GM12878 (cell line): ENCODE measurements around the gene PROX2. TPM values are rescaled to one million over a fixed set of nuclear protein-coding genes. Genes with fewer than 3 reads are reported as not detected.

Experiments
- ATAC-seq: fragments of 200-7000 bp; cut with Tn5 transposase; 3 replicates; pipeline ENCODE4 v1.9.1; 2020; ENCODE audit warnings: mild to moderate bottlenecking, moderate library complexity
- BruUV-seq: library from RNA; stranded (reverse); fragments of 400-500 nt; replicated peaks from 2 replicates; lab custom pipeline; 2021; lab: Mats Ljungman, UMichigan
- CTCF ChIA-PET: fragments of 300-600 bp; sonication (Branson Sonifier 250); formaldehyde crosslinking; extraction: SDS; loops from one replicate; lab custom pipeline; 2021; ENCODE audit warnings: inconsistent platforms; lab: Yijun Ruan, JAX
- POLR2A ChIA-PET: fragments of 350-600 bp; formaldehyde crosslinking; extraction: SDS; loops from one replicate; lab custom pipeline; 2021; ENCODE audit warnings: inconsistent platforms; lab: Charles Lee
- RAD21 ChIA-PET: fragments of 300-600 bp; sonication (Branson Sonifier 250); formaldehyde crosslinking; loops from one replicate; lab custom pipeline; 2023; ENCODE audit warnings: antibody characterized with exemption; ENCODE audit not compliant: unreplicated experiment; lab: Charles Lee
- SMC1A ChIA-PET: fragments of 300-600 bp; sonication (Branson Sonifier 250); formaldehyde crosslinking; loops from one replicate; lab custom pipeline; 2023; ENCODE audit not compliant: unreplicated experiment, uncharacterized antibody; lab: Charles Lee
- DNase-seq: peaks from one replicate; pipeline ENCODE4 v3.0.0-alpha.2; 2011; ENCODE audit warnings: low read depth, low spot score
- FAIRE-seq: peaks from 3 replicates; lab custom pipeline; 2011; peaks lifted over from hg19 to GRCh38; lab: Jason Lieb, UNC
- H2AFZ ChIP-seq: 2 replicates; pipeline ENCODE4 v1.6.0; 2011; ENCODE audit warnings: low read depth, low read length, control low read depth; ENCODE audit not compliant: control insufficient read depth
- H3K27ac ChIP-seq: 2 replicates; pipeline ENCODE4 v1.5.1; 2011; ENCODE audit warnings: control low read depth; ENCODE audit not compliant: control insufficient read depth, insufficient read depth
- H3K27me3 ChIP-seq, 2 experiments: replicated peaks in 1 of 2; 2 replicates each; pipeline versions ENCODE4 v1.6.0 to v1.6.1; 2011; ENCODE audit warnings: low read length in 1 of 2; ENCODE audit not compliant: control insufficient read depth in 2 of 2, insufficient read depth in 2 of 2
- H3K36me3 ChIP-seq, 2 experiments: 2 replicates each; pipeline ENCODE4 v1.5.1; 2011; ENCODE audit warnings: low read length in 1 of 2; ENCODE audit not compliant: control insufficient read depth in 2 of 2, insufficient read depth in 2 of 2
- H3K4me1 ChIP-seq: 2 replicates; pipeline ENCODE4 v1.6.1; 2011; ENCODE audit warnings: mild to moderate bottlenecking, low read length, moderate library complexity, mixed read lengths; ENCODE audit not compliant: control insufficient read depth, insufficient read depth
- H3K4me2 ChIP-seq: 2 replicates; pipeline ENCODE4 v1.6.0; 2011; ENCODE audit warnings: control low read depth; ENCODE audit not compliant: control insufficient read depth, insufficient read depth
- H3K4me3 ChIP-seq: fragments of 200-600 bp; sonication (generic); 2 replicates; pipeline ENCODE4 v1.5.1; 2016
- H3K79me2 ChIP-seq: 2 replicates; pipeline ENCODE4 v1.6.0; 2011; ENCODE audit warnings: low read length; ENCODE audit not compliant: control insufficient read depth, insufficient read depth
- H3K9ac ChIP-seq: 2 replicates; pipeline ENCODE4 v1.8.0; 2011; ENCODE audit warnings: low read length, control low read depth, mixed read lengths; ENCODE audit not compliant: control insufficient read depth, insufficient read depth
- H3K9me3 ChIP-seq: replicated peaks from 3 replicates; pipeline ENCODE4 v1.5.1; 2011; ENCODE audit warnings: mild to moderate bottlenecking, low read length; ENCODE audit not compliant: control insufficient read depth, insufficient read depth
- H4K20me1 ChIP-seq: 2 replicates; pipeline ENCODE4 v1.6.0; 2011; ENCODE audit not compliant: control insufficient read depth, insufficient read depth
- CBX3 ChIP-seq: fragments of 200-600 bp; sonication (generic); IDR thresholded peaks from 2 replicates; pipeline ENCODE4 v1.6.1; 2016; ENCODE audit warnings: low read depth, borderline replicate concordance
- GABPA ChIP-seq: IDR thresholded peaks from 2 replicates; pipeline ENCODE4 v1.6.1; 2014; ENCODE audit warnings: antibody characterized with exemption, low read depth, mild to moderate bottlenecking, inconsistent platforms
- KAT2A ChIP-seq: conservative IDR thresholded peaks from 2 replicates; pipeline ENCODE4 v1.6.1; 2011; ENCODE audit warnings: low read depth, low read length; ENCODE audit not compliant: control insufficient read depth
- MXI1 ChIP-seq: fragments of 150-350 bp; IDR thresholded peaks from 2 replicates; pipeline ENCODE4 v1.6.1; 2011; ENCODE audit warnings: low read depth, mild to moderate bottlenecking, inconsistent platforms, low read length, improper control_type of control experiment
- SPI1 ChIP-seq: IDR thresholded peaks from 2 replicates; pipeline ENCODE4 v1.6.1; 2011; ENCODE audit warnings: low read depth, mild to moderate bottlenecking, low read length, moderate library complexity, borderline replicate concordance; ENCODE audit not compliant: insufficient read depth
- SREBF1 ChIP-seq: IDR thresholded peaks from 2 replicates; pipeline ENCODE4 v1.6.1; 2012; ENCODE audit warnings: mild to moderate bottlenecking, low read length
- WRNIP1 ChIP-seq: IDR thresholded peaks from 2 replicates; pipeline ENCODE4 v1.6.1; 2011; ENCODE audit warnings: low read depth, low read length, improper control_type of control experiment, borderline replicate concordance
- ZNF274 ChIP-seq: IDR thresholded peaks from one replicate; pipeline ENCODE4 v1.8.0; 2011; ENCODE audit not compliant: insufficient read length, insufficient read depth
- WGBS: methylation state at CpG from one replicate; pipeline ENCODE4 v1.1.6; 2016; ENCODE audit warnings: low lambda C conversion rate; ENCODE audit not compliant: insufficient replicate concordance, insufficient coverage; ENCODE audit errors: missing lambda C conversion rate; 5-methylcytosine and 5-hydroxymethylcytosine counted together
- in situ Hi-C: fragments of 300-500 bp; cut with MboI; formaldehyde crosslinking; loops from 9 replicates; pipeline ENCODE4 v1.14.3; 2018; ENCODE audit warnings: mixed read lengths
- intact Hi-C: fragments of 100-400 bp; cut with micrococcal nuclease; formaldehyde crosslinking; loops from one replicate; pipeline ENCODE4 v1.14.2; 2022; ENCODE audit not compliant: unreplicated experiment
- polyA plus RNA-seq, 11 experiments: library from polyadenylated mRNA; depleted of rRNA in 4 of 11; unstranded in 6 of 11; stranded (reverse) in 5 of 11; fragments of >200 nt; fragmentation: Nextera tagmentation in 4 of 11; fragmentation: Illumina TruSeq in 1 of 11; extraction: Ambion mirVana in 4 of 11; extraction: Trizol in 1 of 11; gene quantifications; 1 replicate in 1 of 11; 2 replicates in 10 of 11; pipeline versions ENCODE4 v1.2.1 to v1.2.3, GENCODE V29; 2011 to 2016; ENCODE audit warnings: inconsistent platforms in 2 of 11, missing spikeins in 2 of 11, low read depth in 1 of 11
- total RNA-seq, 4 experiments: library from RNA; depleted of rRNA in 3 of 4; stranded (reverse); fragments of >200 nt in 3 of 4; fragmentation: Illumina TruSeq in 1 of 4; extraction: Trizol in 1 of 4; gene quantifications; 2 replicates each; pipeline versions ENCODE4 v1.2.1 to v1.2.3, GENCODE V29; 2013 to 2021
- TF ChIP-seq, protein P1 (sequence below): fragments of 450-650 bp; IDR thresholded peaks from 2 replicates; pipeline ENCODE4 v1.6.1; 2017; ENCODE audit warnings: mild to moderate bottlenecking

PROX2 gene
- total and polyA plus RNA-seq, 10 of the 15 experiments (the other 5 are each of a cell fraction or from before 2014, with no cell fraction given): 0.04 to 0.42 (median 0.19) TPM

DNA sequence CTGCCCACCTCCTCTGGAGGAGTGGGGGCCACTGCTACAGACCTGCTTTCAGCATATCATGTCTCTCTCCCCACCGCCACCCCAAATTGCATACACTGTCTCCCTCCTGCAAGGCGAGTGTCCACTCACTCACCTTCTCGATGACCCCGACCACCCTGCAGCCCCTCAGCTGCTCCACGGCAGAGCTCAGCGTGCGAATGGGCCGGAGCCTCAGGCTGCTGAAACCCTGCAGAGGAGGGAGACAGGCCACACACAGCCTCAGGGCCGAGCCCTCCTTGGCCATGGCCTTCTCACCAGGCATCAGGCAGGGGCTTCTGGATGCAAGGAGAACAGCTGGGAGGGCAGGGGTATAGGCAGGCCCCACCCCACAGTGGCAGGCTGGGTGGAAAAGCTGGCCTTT, 42.4 kb upstream of the PROX2 start:
- Histone ChIP-seq H3K4me3 (no peak overlapping the region), H3K36me3 (no peaks in the 10 kb centered on the region), H4K20me1 (no peaks in the 10 kb centered on the region), H3K27me3 (no peaks in the 10 kb centered on the region), H3K4me2 (no peak overlapping the region)
- in situ Hi-C loops: no loop called here
- SMC1A ChIA-PET: no interaction called here
- no TSS peak for BruUV-seq
- TF ChIP-seq, protein P1, sequence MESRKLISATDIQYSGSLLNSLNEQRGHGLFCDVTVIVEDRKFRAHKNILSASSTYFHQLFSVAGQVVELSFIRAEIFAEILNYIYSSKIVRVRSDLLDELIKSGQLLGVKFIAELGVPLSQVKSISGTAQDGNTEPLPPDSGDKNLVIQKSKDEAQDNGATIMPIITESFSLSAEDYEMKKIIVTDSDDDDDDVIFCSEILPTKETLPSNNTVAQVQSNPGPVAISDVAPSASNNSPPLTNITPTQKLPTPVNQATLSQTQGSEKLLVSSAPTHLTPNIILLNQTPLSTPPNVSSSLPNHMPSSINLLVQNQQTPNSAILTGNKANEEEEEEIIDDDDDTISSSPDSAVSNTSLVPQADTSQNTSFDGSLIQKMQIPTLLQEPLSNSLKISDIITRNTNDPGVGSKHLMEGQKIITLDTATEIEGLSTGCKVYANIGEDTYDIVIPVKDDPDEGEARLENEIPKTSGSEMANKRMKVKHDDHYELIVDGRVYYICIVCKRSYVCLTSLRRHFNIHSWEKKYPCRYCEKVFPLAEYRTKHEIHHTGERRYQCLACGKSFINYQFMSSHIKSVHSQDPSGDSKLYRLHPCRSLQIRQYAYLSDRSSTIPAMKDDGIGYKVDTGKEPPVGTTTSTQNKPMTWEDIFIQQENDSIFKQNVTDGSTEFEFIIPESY: no peak
- TF ChIP-seq WRNIP1 (no peak), CBX3 (no peak), KAT2A (no peak), ZNF274 (no peak), SPI1 (no peak), GABPA (no peak), MXI1 (no peak), SREBF1 (no peak)
- TF ChIP-seq, all 136 proteins: peak for 0
- ChIA-PET RAD21 (interaction anchor here (0.8 to 2.5 kb wide), 3 partner anchors 22 to 170 kb away, joined by 4 to 8 read pairs (median 5); no protein-coding TSS in a partner anchor), CTCF (interaction anchor here (1.1 to 4.7 kb wide), 4 partner anchors 12 to 170 kb away, joined by 3 to 24 read pairs (median 7); no protein-coding TSS in a partner anchor), POLR2A (no interaction called here)
- ATAC-seq: no peak
- H2AFZ ChIP-seq: no peak overlapping the region
- no peak overlapping the region for H3K9ac ChIP-seq
- intact Hi-C loops: no loop called here
- no peak for DNase-seq
- no peaks in the 10 kb centered on the region for H3K79me2 ChIP-seq
- 87% methylated on average over 9 of the region's 9 CpGs for WGBS
- H3K27ac ChIP-seq: no peak overlapping the region
- H3K9me3 ChIP-seq: no peaks in the 10 kb centered on the region
- H3K4me1 ChIP-seq: no peaks in the 10 kb centered on the region; the same call in 1 of the 2 replicates
- no peak for FAIRE-seq
